ENCODE results near the gene NBPF6.
"Not testable (repeated sequence)": the region's sequence is repeated elsewhere in the genome, so short reads cannot be mapped to it uniquely, and the experiment has no call there.

The NBPF6 gene

DNA sequence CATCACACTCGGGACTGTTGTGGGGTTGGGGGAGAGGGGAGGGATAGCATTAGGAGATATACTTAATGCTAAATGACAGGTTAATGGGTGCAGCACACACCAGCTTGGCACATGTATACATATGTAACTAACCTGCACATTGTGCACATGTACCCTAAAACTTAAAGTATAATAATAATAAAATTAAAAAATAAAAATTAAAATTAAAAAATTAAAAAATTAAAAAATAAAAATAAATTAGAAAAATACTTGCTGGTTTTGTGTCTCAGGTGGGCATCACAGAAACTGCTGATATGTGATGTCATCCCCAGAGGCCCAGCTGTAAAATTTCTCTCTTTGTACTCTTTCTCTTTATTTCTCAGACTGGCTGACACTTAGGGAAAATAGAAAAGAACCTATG lies 44.9 kb downstream of the NBPF6 start:
- DNase-seq (ENCODE audit: low read depth in 1 of 2, low spot score in 1 of 2), result not testable (repeated sequence)

DNA sequence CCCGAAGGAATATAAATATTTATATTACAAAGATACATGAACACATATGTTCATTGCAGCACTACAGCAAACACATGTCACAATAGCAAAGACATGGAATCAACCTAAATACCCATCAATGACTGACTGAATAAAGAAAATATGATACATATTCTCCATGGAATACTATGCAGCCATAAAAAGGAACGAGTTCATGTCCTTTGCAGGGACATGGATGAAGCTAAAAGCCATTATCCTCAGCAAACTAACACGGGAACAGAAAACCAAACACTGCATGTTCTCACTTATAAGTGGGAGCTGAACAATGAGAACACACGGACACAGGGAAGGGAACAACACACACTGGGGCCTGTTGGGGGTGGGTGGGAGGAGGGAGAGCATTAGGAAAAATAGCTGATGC lies 46.7 kb downstream of the NBPF6 start:
- not testable (repeated sequence) for DNase-seq (ENCODE audit: low read depth in 1 of 2, low spot score in 1 of 2)

DNA sequence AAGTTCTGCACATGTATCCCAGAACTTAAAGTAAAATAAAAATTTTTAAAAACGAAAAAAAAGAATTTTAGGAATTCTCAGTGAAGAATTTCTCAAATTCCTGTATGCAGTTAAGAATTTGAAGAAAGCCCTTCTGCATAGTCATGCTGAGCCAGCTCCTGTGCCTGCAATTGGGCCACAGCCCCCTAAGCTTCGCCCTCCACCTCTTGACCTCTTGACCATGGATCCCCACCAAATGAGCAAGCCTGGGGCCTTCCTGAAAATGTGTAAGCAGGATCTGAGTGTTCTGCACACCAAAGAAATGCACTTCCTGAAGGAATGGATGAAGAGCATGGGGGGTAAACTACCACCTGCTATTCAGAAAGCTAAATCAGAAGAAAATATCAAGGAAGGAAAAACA lies 52.0 kb downstream of the NBPF6 start:
- DNase-seq (ENCODE audit: low read depth in 1 of 2, low spot score in 1 of 2), result no peak

DNA sequence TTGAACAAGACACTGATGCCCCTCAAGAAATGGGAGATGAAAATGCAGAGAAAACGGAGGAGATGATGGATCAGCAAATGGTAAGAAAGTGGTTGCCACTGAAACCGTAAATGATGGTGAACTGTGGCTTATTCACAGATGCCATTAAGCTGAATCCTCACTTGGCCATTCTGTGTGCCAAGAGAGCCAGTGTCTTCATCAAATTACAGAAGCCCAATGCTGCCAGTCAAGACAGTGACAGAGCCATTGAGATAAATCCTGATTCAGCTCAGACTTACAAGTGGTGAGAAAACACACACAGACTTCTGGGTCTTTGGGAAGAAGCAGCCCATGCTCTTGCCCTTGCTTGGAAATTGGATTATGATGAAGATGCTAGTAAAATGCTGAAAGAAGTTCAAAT lies 52.5 kb downstream of the NBPF6 start:
- DNase-seq (ENCODE audit: low read depth in 1 of 2, low spot score in 1 of 2), result no peak

DNA sequence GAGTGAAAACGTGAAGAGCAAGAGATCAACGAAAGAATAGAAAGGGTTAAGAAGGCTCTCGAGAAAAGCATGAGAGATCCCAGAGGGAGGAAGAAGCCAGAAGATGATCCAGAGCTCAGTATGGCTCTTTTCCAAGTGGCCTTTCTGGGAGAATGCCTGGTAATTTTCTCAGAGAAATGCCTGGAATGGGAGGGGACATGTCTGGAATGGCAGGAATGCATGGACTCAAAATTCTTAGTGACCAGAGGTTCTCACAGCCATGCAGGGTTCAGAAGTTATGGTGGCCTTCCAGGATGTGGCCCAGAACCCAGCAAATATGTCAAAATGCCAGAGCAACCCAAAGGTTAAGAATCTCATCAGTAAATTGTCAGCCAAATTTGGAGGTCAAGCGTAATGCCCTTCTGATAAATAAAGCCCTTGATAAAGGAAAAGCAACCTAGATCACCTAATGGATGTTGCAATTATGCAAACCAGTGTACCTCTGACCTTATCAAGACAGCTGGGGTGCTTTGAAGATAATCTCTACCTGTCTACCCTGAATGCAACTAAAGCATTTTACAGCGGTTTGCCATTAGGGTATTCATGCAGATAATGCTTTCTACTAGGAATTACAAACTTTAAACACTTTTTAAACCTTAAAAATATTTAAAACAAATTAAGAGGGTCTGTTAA lies 53.1 kb downstream of the NBPF6 start:
- DNase-seq (ENCODE audit: low read depth in 1 of 2, low spot score in 1 of 2), result no peak

DNA sequence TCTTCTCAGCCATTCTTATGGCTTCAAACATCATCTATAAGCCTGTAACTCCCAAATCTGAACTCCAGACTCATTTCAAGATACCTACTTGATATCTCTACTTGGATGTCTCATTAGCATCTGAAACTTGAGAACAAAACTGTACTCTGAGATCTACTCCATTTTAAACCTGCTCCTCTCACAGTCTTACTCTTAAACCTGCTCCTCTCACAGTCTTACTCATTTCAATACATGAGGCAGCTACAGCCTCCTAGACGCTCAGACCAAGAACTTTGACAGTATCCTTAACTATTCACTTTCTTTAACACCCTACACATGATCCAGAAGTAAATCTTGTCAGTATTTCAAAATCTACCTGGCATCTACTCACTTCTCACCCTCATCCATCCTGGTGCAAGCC lies 54.3 kb downstream of the NBPF6 start:
- no peak for DNase-seq (ENCODE audit: low read depth in 1 of 2, low spot score in 1 of 2)

DNA sequence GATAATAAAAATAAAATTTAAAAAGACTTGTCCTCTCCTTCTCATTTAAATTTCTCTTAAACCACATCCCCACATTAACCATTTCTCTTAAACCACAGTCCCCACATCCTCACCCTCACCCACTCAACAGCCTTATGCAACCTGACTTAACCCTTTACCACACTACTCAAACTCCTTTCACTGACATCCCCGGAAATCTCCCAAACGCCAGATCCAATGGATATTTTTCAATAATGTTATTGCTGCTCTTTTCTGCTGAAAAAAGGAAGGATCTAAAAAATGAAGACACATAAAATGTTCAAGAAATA lies 55.6 kb downstream of the NBPF6 start:
- DNase-seq (ENCODE audit: low read depth in 1 of 2, low spot score in 1 of 2), result no peak

DNA sequence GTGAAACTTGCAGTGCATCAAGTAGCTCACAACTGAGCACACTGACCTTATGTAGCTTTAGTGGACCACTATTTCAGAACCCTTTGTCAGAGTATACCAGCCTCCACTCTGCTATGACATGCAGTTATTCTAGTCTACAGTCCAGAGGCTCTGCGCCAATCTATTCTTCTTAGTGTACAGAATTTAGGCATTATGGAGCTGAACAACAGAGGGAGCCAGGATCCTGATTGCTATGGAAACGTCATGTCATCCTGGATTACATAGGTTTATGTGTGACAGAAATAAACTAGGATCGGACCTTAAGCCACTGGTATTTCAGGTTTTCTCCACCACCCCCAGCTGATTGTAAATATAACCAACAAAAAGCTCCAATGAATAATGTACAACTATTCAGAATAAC lies 61.6 kb downstream of the NBPF6 start:
- DNase-seq (ENCODE audit: low read depth in 1 of 2, low spot score in 1 of 2), result no peak

DNA sequence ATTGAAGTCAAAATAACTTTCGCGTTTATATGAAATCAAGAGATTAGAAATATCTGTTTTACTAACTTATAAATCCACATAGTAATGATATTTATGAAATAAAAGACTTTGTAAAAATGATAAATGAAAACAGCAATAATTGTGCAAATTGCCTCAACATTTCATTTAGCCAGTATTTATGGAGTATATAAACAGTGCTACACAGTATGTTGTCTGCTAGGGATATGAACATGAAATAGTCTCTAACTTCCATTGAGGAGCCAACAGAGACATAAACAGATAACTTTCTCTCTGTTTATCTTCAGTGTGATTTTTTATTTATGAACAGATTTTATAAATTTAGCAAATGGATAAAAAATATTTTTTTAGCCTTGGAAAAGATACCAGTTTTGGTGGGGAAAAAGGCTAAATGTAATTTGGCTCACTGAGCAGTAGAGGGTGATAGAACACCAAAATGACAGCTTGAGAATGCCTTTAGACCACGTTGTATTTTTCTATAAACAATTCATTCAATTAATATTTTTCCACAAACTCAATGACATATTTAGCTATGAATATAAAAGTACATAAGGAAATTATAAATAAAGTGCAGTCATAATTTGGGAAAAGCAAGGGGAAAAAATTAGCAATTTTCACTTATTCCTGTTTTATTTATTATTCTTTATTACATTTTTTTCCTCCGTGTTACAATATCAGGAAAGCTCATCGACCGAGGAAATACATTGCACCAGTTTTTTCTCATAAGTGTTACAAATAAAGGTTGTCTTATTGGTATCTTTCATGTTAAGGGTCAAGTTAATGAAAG lies 62.3 kb downstream of the NBPF6 start:
- no peak for DNase-seq (ENCODE audit: low read depth in 1 of 2, low spot score in 1 of 2)

DNA sequence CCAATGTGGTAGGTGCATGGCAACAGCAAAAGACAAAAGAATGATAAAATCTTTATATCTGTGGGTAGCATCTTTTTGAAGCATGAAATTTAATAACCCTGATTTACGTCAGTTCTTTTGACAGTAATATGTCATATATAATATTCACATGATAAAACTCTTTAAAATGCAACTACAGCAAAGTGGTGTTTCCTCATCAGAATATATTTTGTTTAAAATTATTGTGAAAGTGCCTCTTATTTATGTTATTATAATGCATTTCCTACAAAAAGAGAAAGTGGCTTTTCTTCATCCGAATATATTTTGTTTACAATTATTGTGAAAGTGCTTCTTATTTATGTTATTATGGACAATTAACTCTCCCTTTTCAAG lies 62.9 kb downstream of the NBPF6 start:
- no peak for DNase-seq (ENCODE audit: low read depth in 1 of 2, low spot score in 1 of 2)

DNA sequence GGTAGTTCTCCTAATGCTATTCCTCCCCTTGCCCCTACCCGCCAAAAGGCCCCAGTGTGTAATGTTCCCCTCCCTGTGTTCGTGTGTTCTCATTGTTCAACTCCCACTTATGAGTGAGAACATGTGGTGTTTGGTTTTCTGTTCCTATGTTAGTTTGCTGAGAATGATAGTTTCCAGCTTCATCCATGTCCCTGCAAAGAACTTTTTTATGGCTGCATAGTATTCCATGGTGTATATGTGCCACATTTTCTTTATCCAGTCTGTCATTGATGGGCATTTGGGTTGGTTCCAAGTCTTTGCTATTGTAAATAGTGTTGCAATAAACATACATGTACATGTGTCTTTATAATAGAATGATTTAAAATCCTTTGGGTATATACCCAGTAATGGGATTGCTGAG lies 63.8 kb downstream of the NBPF6 start:
- DNase-seq (ENCODE audit: low read depth in 1 of 2, low spot score in 1 of 2), result not testable (repeated sequence)

DNA sequence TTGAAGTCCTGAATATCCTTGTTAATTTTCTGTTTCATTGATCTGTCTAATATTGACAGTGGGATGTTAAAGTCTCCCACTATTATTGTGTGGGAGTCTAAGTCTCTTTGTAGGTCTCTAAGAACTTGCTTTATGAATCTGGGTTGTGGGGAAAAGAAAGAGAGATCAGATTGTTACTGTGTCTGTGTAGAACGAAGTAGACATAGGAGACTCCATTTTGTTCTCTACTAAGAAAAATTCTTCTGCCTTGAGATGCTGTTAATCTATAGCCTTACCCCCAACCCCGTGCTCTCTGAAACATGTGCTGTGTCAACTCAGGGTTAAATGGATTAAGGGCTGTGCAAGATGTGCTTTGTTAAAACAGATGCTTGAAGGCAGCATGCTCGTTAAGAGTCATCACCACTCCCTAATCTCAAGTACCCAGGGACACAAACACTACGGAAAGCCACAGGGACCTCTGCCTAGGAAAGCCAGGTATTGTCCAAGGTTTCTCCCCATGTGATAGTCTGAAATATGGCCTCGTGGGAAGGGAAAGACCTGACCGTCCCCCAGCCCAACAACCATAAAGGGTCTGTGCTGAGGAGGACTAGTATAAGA lies 67.3 kb downstream of the NBPF6 start:
- DNase-seq (ENCODE audit: low read depth in 1 of 2, low spot score in 1 of 2), result not testable (repeated sequence)

Measured in stimulated activated CD4-positive, alpha-beta T cell treated with anti-CD3 and anti-CD28 coated beads, Interleukin-15, amount 100 ng/mL, for 1 hour (primary cell).